DMS153 (cell line): ENCODE data around the gene RIT2.

Experiments used
- DNase-seq: peaks from one replicate; lab custom pipeline; 2025; lab: John Stamatoyannopoulos, UW

Gene RIT2

GRCh38 chr18:42929181-42929580 lies 186.3 kb downstream of the RIT2 start:
- DNase-seq, result no peak

- DNase-seq, result no peak
Measured at GRCh38 chr18:42925036-42925435, 190.4 kb downstream of the RIT2 start.

GRCh38 chr18:42922363-42922762 lies 193.1 kb downstream of the RIT2 start:
- DNase-seq, result no peak

- DNase-seq, result no peak
Measured at GRCh38 chr18:42921226-42921737, 194.2 kb downstream of the RIT2 start.

GRCh38 chr18:42920621-42921020 lies 194.9 kb downstream of the RIT2 start:
- no peak for DNase-seq

- peak; percentile 51 for DNase-seq
Measured at GRCh38 chr18:42915299-42915698, 200.2 kb downstream of the RIT2 start.

- DNase-seq, result no peak
Measured at GRCh38 chr18:42914476-42914875, 201.0 kb downstream of the RIT2 start.

- no peak for DNase-seq
Measured at GRCh38 chr18:42909095-42909494, 206.4 kb downstream of the RIT2 start.

GRCh38 chr18:42906761-42907160 lies 208.7 kb downstream of the RIT2 start:
- DNase-seq, result no peak

- no peak for DNase-seq
Measured at GRCh38 chr18:42901161-42901560, 214.3 kb downstream of the RIT2 start.

GRCh38 chr18:42893977-42894376 lies 221.5 kb downstream of the RIT2 start:
- peak; percentile 74 for DNase-seq

- DNase-seq, result no peak
Measured at GRCh38 chr18:42892181-42892580, 223.3 kb downstream of the RIT2 start.

GRCh38 chr18:42891705-42892104 lies 223.8 kb downstream of the RIT2 start:
- no peak for DNase-seq

GRCh38 chr18:42883169-42883568 lies 232.3 kb downstream of the RIT2 start:
- no peak for DNase-seq

GRCh38 chr18:42882122-42882521 lies 233.4 kb downstream of the RIT2 start:
- no peak for DNase-seq

- DNase-seq, result no peak
Measured at GRCh38 chr18:42872838-42873237, 242.6 kb downstream of the RIT2 start.

GRCh38 chr18:42864876-42865275 lies 250.6 kb downstream of the RIT2 start:
- DNase-seq, result no peak

- DNase-seq, result no peak
Measured at GRCh38 chr18:42861271-42861670, 254.2 kb downstream of the RIT2 start.

- DNase-seq, result no peak
Measured at GRCh38 chr18:42860548-42860947, 254.9 kb downstream of the RIT2 start.

GRCh38 chr18:42860011-42860410 lies 255.5 kb downstream of the RIT2 start:
- DNase-seq, result no peak

- no peak for DNase-seq
Measured at GRCh38 chr18:42854558-42854957, 260.9 kb downstream of the RIT2 start.

- no peak for DNase-seq
Measured at GRCh38 chr18:42850174-42851083, 265.1 kb downstream of the RIT2 start.

- DNase-seq, result no peak
Measured at GRCh38 chr18:42839408-42839807, 276.1 kb downstream of the RIT2 start.
